H9 (cell line): ENCODE results near the gene MED17. TPM values are rescaled to one million over a fixed set of nuclear protein-coding genes. Genes with fewer than 3 reads are reported as not detected.

Experiments
- DNase-seq: peaks from one replicate; pipeline ENCODE4 v3.0.0-alpha.2; 2017
- H2AFZ ChIP-seq: one replicate; pipeline ENCODE4 v1.6.1; 2013; ENCODE audit warnings: mild to moderate bottlenecking, low read length, control low read depth, moderate library complexity
- H2AK5ac ChIP-seq: 2 replicates; pipeline ENCODE4 v1.6.1; 2013; ENCODE audit warnings: low read length, control low read depth, mixed read lengths; ENCODE audit not compliant: insufficient read length
- H2BK120ac ChIP-seq: one replicate; pipeline ENCODE4 v1.6.1; 2013; ENCODE audit warnings: low read depth, mild to moderate bottlenecking, low read length, control low read depth, inconsistent platforms; ENCODE audit not compliant: poor library complexity, severe bottlenecking
- H2BK12ac ChIP-seq: 2 replicates; pipeline ENCODE4 v1.6.1; 2013; ENCODE audit warnings: low read length, control low read depth, mixed read lengths, low read depth; ENCODE audit not compliant: insufficient read length
- H2BK15ac ChIP-seq: 2 replicates; pipeline ENCODE4 v1.6.1; 2013; ENCODE audit warnings: low read depth, low read length, control low read depth
- H2BK20ac ChIP-seq: one replicate; pipeline ENCODE4 v1.6.1; 2013; ENCODE audit warnings: low read depth, mild to moderate bottlenecking, low read length, control low read depth, inconsistent platforms; ENCODE audit not compliant: poor library complexity, severe bottlenecking
- H2BK5ac ChIP-seq: 2 replicates; pipeline ENCODE4 v1.6.1; 2013; ENCODE audit warnings: low read length, control low read depth, mixed read lengths; ENCODE audit not compliant: insufficient read length
- H3K14ac ChIP-seq: 2 replicates; pipeline ENCODE4 v1.6.1; 2013; ENCODE audit warnings: low read length, control low read depth; ENCODE audit not compliant: insufficient read depth
- H3K18ac ChIP-seq: 2 replicates; pipeline ENCODE4 v1.6.1; 2013; ENCODE audit warnings: low read depth, mild to moderate bottlenecking, mixed read lengths, low read length, control low read depth; ENCODE audit not compliant: insufficient read length
- H3K23ac ChIP-seq: 2 replicates; pipeline ENCODE4 v1.6.1; 2013; ENCODE audit warnings: low read length, control low read depth, mixed read lengths, low read depth; ENCODE audit not compliant: insufficient read length
- H3K23me2 ChIP-seq: 2 replicates; pipeline ENCODE4 v1.6.1; 2013; ENCODE audit warnings: low read depth, mild to moderate bottlenecking, mixed read lengths, low read length, control low read depth; ENCODE audit not compliant: insufficient read length, poor library complexity, severe bottlenecking
- H3K27ac ChIP-seq: 2 replicates; pipeline ENCODE4 v1.5.1; 2013; ENCODE audit warnings: low read length, control low read depth, mixed read lengths, low read depth; ENCODE audit not compliant: insufficient read length
- H3K27me3 ChIP-seq: 2 replicates; pipeline ENCODE4 v1.6.1; 2013; ENCODE audit warnings: low read length, control low read depth, inconsistent platforms; ENCODE audit not compliant: insufficient read depth
- H3K4ac ChIP-seq: 2 replicates; pipeline ENCODE4 v1.6.1; 2013; ENCODE audit warnings: low read depth, mild to moderate bottlenecking, control low read depth, inconsistent platforms, low read length, moderate library complexity
- H3K4me1 ChIP-seq: 2 replicates; pipeline ENCODE4 v1.6.1; 2013; ENCODE audit warnings: low read length, control low read depth, inconsistent platforms; ENCODE audit not compliant: insufficient read depth
- H3K4me2 ChIP-seq: 2 replicates; pipeline ENCODE4 v1.6.1; 2013; ENCODE audit warnings: low read length, control low read depth, mixed read lengths; ENCODE audit not compliant: insufficient read length, insufficient read depth
- H3K56ac ChIP-seq: 2 replicates; pipeline ENCODE4 v1.6.1; 2013; ENCODE audit warnings: low read depth, mild to moderate bottlenecking, mixed read lengths, low read length, control low read depth; ENCODE audit not compliant: insufficient read length
- H3K79me1 ChIP-seq: 2 replicates; pipeline ENCODE4 v1.6.1; 2013; ENCODE audit warnings: low read depth, mild to moderate bottlenecking, moderate library complexity, low read length, control low read depth, inconsistent platforms; ENCODE audit not compliant: insufficient read depth, poor library complexity, severe bottlenecking
- H3K79me2 ChIP-seq: 2 replicates; pipeline ENCODE4 v1.6.1; 2013; ENCODE audit warnings: low read length, control low read depth, inconsistent platforms; ENCODE audit not compliant: insufficient read depth
- H3K9ac ChIP-seq: 2 replicates; pipeline ENCODE4 v1.6.1; 2013; ENCODE audit warnings: low read length, control low read depth, mixed read lengths; ENCODE audit not compliant: insufficient read length; ENCODE audit errors: extremely low read depth
- H3K9me3 ChIP-seq: one replicate; pipeline ENCODE4 v1.6.1; 2013; ENCODE audit warnings: low read depth, low read length, inconsistent platforms; ENCODE audit not compliant: control insufficient read depth
- H3T11ph ChIP-seq: one replicate; pipeline ENCODE4 v1.6.1; 2013; ENCODE audit warnings: mild to moderate bottlenecking, low read length, control low read depth, inconsistent platforms
- H4K20me1 ChIP-seq: one replicate; pipeline ENCODE4 v1.6.1; 2013; ENCODE audit not compliant: control insufficient read depth, insufficient read length, insufficient read depth
- H4K5ac ChIP-seq: 2 replicates; pipeline ENCODE4 v1.6.1; 2013; ENCODE audit warnings: low read depth, mild to moderate bottlenecking, mixed read lengths, low read length, control low read depth; ENCODE audit not compliant: insufficient read length
- H4K8ac ChIP-seq: replicated peaks from 2 replicates; pipeline ENCODE4 v1.6.1; 2013; ENCODE audit warnings: low read length, control low read depth, mixed read lengths, low read depth; ENCODE audit not compliant: insufficient read length
- H4K91ac ChIP-seq: 2 replicates; pipeline ENCODE4 v1.6.1; 2013; ENCODE audit warnings: low read depth, mild to moderate bottlenecking, moderate library complexity, mixed read lengths, low read length, control low read depth; ENCODE audit not compliant: insufficient read length
- H3K27ac Mint-ChIP-seq, 3 experiments: 2 replicates in 2 of 3; 3 replicates in 1 of 3; pipeline ENCODE4 v1.8.0; 2020 to 2021; ENCODE audit warnings: mixed read lengths in 3 of 3, mild to moderate bottlenecking in 1 of 3, moderate library complexity in 1 of 3
- H3K27me3 Mint-ChIP-seq: 2 replicates; pipeline ENCODE4 v1.8.0; 2021; ENCODE audit warnings: low read depth, mild to moderate bottlenecking, moderate library complexity, mixed read lengths
- H3K36me3 Mint-ChIP-seq, 3 experiments: 2 replicates in 2 of 3; 3 replicates in 1 of 3; pipeline ENCODE4 v1.8.0; 2020 to 2021; ENCODE audit warnings: low read depth in 3 of 3, mixed read lengths in 3 of 3; ENCODE audit not compliant: insufficient read depth in 1 of 3
- H3K4me1 Mint-ChIP-seq, 2 experiments: 2 replicates each; pipeline ENCODE4 v1.8.0; 2020; ENCODE audit warnings: mixed read lengths in 2 of 2
- H3K4me3 Mint-ChIP-seq, 2 experiments: 2 replicates in 1 of 2; 3 replicates in 1 of 2; pipeline ENCODE4 v1.8.0; 2020 to 2021; ENCODE audit warnings: mild to moderate bottlenecking in 2 of 2, mixed read lengths in 2 of 2, moderate library complexity in 1 of 2
- H3K9me3 Mint-ChIP-seq, 2 experiments: 2 replicates in 1 of 2; 3 replicates in 1 of 2; pipeline ENCODE4 v1.8.0; 2020; ENCODE audit warnings: mild to moderate bottlenecking in 2 of 2, mixed read lengths in 2 of 2, moderate library complexity in 1 of 2
- WGBS: extraction: QIAGEN DNeasy Blood & Tissue Kit; methylation state at CpG from one replicate; pipeline ENCODE4 v1.1.7; 2013; ENCODE audit warnings: missing lambda C conversion rate, low lambda C conversion rate, mixed read lengths; ENCODE audit not compliant: insufficient read length; ENCODE audit errors: extremely low coverage; 5-methylcytosine and 5-hydroxymethylcytosine counted together
- total RNA-seq: library from RNA; stranded (reverse); gene quantifications from 2 replicates; pipeline ENCODE4 v1.2.1, GENCODE V29; 2021
- TF ChIP-seq, protein P1 (sequence below): fragments of 200-600 bp; sonication (generic); conservative IDR thresholded peaks from 3 replicates; pipeline ENCODE4 v1.8.0; 2021; ENCODE audit warnings: antibody characterized with exemption, mild to moderate bottlenecking

The MED17 gene
- total RNA-seq, 1 experiment from 2014 or later = 43.3 TPM

DNA sequence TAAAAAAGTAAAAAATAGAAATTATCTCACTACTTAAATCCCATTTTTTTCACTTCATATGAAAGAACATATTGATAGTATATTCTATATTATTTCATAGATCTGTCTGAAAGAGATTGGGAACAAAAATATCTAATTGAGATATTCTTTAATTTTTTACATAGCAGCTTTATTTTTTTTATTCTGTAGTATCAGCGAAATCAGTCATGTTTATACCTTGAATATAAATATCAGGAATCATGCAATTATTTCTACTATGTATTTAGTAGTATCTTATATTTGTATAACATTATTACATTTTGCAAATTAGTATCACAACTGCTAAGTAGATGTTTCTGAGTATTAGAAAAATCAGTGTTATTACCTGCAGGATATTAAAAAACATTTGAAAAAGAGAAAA lies 22.2 kb upstream of the MED17 start:
- Histone ChIP-seq H4K8ac (no peak overlapping the region), H3K4ac (no peak overlapping the region), H3T11ph (no peak overlapping the region), H3K4me1 (no peaks in the 10 kb centered on the region), H3K79me2 (no peaks in the 10 kb centered on the region), H3K9ac (no peak overlapping the region), H3K9me3 (no peaks in the 10 kb centered on the region), H4K20me1 (no peaks in the 10 kb centered on the region), H3K4me2 (no peak overlapping the region), H2AK5ac (no peak overlapping the region), H3K18ac (no peak overlapping the region), H3K27ac (no peak overlapping the region), H3K14ac (no peak overlapping the region), H3K27me3 (no peaks in the 10 kb centered on the region), H3K23ac (no peak overlapping the region), H2BK15ac (no peak overlapping the region), H4K5ac (no peak overlapping the region), H2AFZ (no peak overlapping the region), H2BK12ac (no peak overlapping the region), H2BK20ac (no peak overlapping the region), H2BK120ac (no peak overlapping the region), H3K56ac (no peak overlapping the region), H3K79me1 (no peaks in the 10 kb centered on the region), H3K23me2 (peaks cover 3% of the 10 kb centered on the region), H4K91ac (no peak overlapping the region), H2BK5ac (no peak overlapping the region)
- TF ChIP-seq, protein P1, sequence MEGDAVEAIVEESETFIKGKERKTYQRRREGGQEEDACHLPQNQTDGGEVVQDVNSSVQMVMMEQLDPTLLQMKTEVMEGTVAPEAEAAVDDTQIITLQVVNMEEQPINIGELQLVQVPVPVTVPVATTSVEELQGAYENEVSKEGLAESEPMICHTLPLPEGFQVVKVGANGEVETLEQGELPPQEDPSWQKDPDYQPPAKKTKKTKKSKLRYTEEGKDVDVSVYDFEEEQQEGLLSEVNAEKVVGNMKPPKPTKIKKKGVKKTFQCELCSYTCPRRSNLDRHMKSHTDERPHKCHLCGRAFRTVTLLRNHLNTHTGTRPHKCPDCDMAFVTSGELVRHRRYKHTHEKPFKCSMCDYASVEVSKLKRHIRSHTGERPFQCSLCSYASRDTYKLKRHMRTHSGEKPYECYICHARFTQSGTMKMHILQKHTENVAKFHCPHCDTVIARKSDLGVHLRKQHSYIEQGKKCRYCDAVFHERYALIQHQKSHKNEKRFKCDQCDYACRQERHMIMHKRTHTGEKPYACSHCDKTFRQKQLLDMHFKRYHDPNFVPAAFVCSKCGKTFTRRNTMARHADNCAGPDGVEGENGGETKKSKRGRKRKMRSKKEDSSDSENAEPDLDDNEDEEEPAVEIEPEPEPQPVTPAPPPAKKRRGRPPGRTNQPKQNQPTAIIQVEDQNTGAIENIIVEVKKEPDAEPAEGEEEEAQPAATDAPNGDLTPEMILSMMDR = no peak
- H3K4me3 Mint-ChIP-seq = no peak overlapping the region
- H3K9me3 Mint-ChIP-seq = no peaks in the 10 kb centered on the region
- H3K27me3 Mint-ChIP-seq = no peaks in the 10 kb centered on the region; the same call in 1 of the 2 replicates
- WGBS = no CpG with 5 or more reads among the region's 1 CpG
- DNase-seq = no peak
- no peak overlapping the region for H3K27ac Mint-ChIP-seq
- no peaks in the 10 kb centered on the region for H3K4me1 Mint-ChIP-seq
- peaks cover 15 to 48% (median 42%) of the 10 kb centered on the region in 3 experiments for H3K36me3 Mint-ChIP-seq
